GM12878 (cell line): ENCODE measurements around the gene TET3. TPM values are rescaled to one million over a fixed set of nuclear protein-coding genes. Genes with fewer than 3 reads are reported as not detected.

Experiments
- ATF2 ChIP-seq: IDR thresholded peaks from 2 replicates; pipeline ENCODE4 v1.6.1; 2012; ENCODE audit warnings: low read length, inconsistent platforms
- BHLHE40 ChIP-seq, 2 experiments: fragments of 450-650 bp in 1 of 2; IDR thresholded peaks; 2 replicates each; pipeline ENCODE4 v1.6.1; 2011 to 2017; ENCODE audit warnings: low read depth in 2 of 2, borderline replicate concordance in 1 of 2, improper control_type of control experiment in 1 of 2, low read length in 1 of 2, mild to moderate bottlenecking in 1 of 2
- CBX3 ChIP-seq: fragments of 200-600 bp; sonication (generic); IDR thresholded peaks from 2 replicates; pipeline ENCODE4 v1.6.1; 2016; ENCODE audit warnings: low read depth, borderline replicate concordance
- CREM ChIP-seq: IDR thresholded peaks from 2 replicates; pipeline ENCODE4 v1.6.1; 2014; ENCODE audit warnings: antibody characterized with exemption, low read depth
- EED ChIP-seq: sonication (generic); IDR thresholded peaks from 2 replicates; pipeline ENCODE4 v1.6.1; 2016; ENCODE audit warnings: antibody characterized with exemption, low read depth
- EGR1 ChIP-seq, 2 experiments: IDR thresholded peaks; 1 replicate in 1 of 2; 2 replicates in 1 of 2; pipeline ENCODE4 v1.6.1; 2011 to 2012; ENCODE audit warnings: low read depth in 2 of 2, low read length in 2 of 2, borderline replicate concordance in 1 of 2, mild to moderate bottlenecking in 1 of 2, moderate library complexity in 1 of 2
- EZH2 ChIP-seq: IDR thresholded peaks from 2 replicates; pipeline ENCODE4 v1.6.1; 2012; ENCODE audit warnings: low read depth, mild to moderate bottlenecking, control low read depth, inconsistent platforms, low read length, borderline replicate concordance; ENCODE audit not compliant: control insufficient read depth
- MAX ChIP-seq: IDR thresholded peaks from 2 replicates; pipeline ENCODE4 v1.6.1; 2012; ENCODE audit warnings: low read depth, low read length, improper control_type of control experiment
- MTA2 ChIP-seq: fragments of 450-650 bp; IDR thresholded peaks from 2 replicates; pipeline ENCODE4 v1.6.1; 2016; ENCODE audit warnings: low read depth, mild to moderate bottlenecking, moderate library complexity
- NR2F1 ChIP-seq: fragments of 450-650 bp; conservative IDR thresholded peaks from 2 replicates; pipeline ENCODE4 v1.6.1; 2017; ENCODE audit warnings: mild to moderate bottlenecking
- RELB ChIP-seq: fragments of 450-650 bp; IDR thresholded peaks from 2 replicates; pipeline ENCODE4 v1.6.1; 2017; ENCODE audit warnings: low read depth, mild to moderate bottlenecking, moderate library complexity
- TCF7 ChIP-seq: IDR thresholded peaks from 2 replicates; pipeline ENCODE4 v1.6.1; 2014; ENCODE audit warnings: antibody characterized with exemption, borderline replicate concordance
- YY1 ChIP-seq: IDR thresholded peaks from 2 replicates; pipeline ENCODE4 v1.6.1; 2011; ENCODE audit warnings: low read depth, mild to moderate bottlenecking, low read length
- ZBTB40 ChIP-seq: fragments of 450-650 bp; IDR thresholded peaks from 2 replicates; pipeline ENCODE4 v1.6.1; 2016; ENCODE audit warnings: mild to moderate bottlenecking, moderate library complexity, borderline replicate concordance
- ZNF207 ChIP-seq: fragments of 450-650 bp; IDR thresholded peaks from 2 replicates; pipeline ENCODE4 v1.6.1; 2014; ENCODE audit warnings: antibody characterized with exemption, mild to moderate bottlenecking, borderline replicate concordance
- ZNF384 ChIP-seq: IDR thresholded peaks from 2 replicates; pipeline ENCODE4 v1.6.1; 2012; ENCODE audit warnings: low read depth, mild to moderate bottlenecking, low read length, improper control_type of control experiment, borderline replicate concordance
- ZNF687 ChIP-seq: fragments of 450-650 bp; IDR thresholded peaks from 2 replicates; pipeline ENCODE4 v1.6.1; 2017; ENCODE audit warnings: mild to moderate bottlenecking, moderate library complexity
- polyA plus RNA-seq, 11 experiments: library from polyadenylated mRNA; depleted of rRNA in 4 of 11; unstranded in 6 of 11; stranded (reverse) in 5 of 11; fragments of >200 nt; fragmentation: Nextera tagmentation in 4 of 11; fragmentation: Illumina TruSeq in 1 of 11; extraction: Ambion mirVana in 4 of 11; extraction: Trizol in 1 of 11; gene quantifications; 1 replicate in 1 of 11; 2 replicates in 10 of 11; pipeline versions ENCODE4 v1.2.1 to v1.2.3, GENCODE V29; 2011 to 2016; ENCODE audit warnings: inconsistent platforms in 2 of 11, missing spikeins in 2 of 11, low read depth in 1 of 11
- total RNA-seq, 4 experiments: library from RNA; depleted of rRNA in 3 of 4; stranded (reverse); fragments of >200 nt in 3 of 4; fragmentation: Illumina TruSeq in 1 of 4; extraction: Trizol in 1 of 4; gene quantifications; 2 replicates each; pipeline versions ENCODE4 v1.2.1 to v1.2.3, GENCODE V29; 2013 to 2021

TET3 gene
- total and polyA plus RNA-seq, 10 of the 15 experiments (the other 5 are each of a cell fraction or from before 2014, with no cell fraction given): 0.77 to 25.9 (median 8.5) TPM

GRCh38 chr2:73970850-73971471, 13.7 kb upstream of the TET3 start (continued):
- TF ChIP-seq EZH2 (no peak), ZNF384 (peak; percentile 78), EED (peak; percentile 63; the same call in 1 of the 2 replicates), YY1 (0 out of 2 replicates have a peak, but pooled peaks have one; percentile 3), ZNF207 (0 out of 2 replicates have a peak, but pooled peaks have one; percentile 53), CBX3 (no peak), BHLHE40 (IDR thresholded peaks at IDR 0.05; ENCODE audit: borderline replicate concordance in 1 of 2, low read depth in 2 of 2, low read length in 1 of 2) (peak in 1 of 2 experiments; percentile 17; a peak in 1 of 4 replicates), ZBTB40 (no peak), CREM (peak; percentile 32; the same call in 1 of the 2 replicates), NR2F1 (peak; percentile 97), TCF7 (no peak), ATF2 (no peak; the same call in 1 of the 2 replicates), ZNF687 (peak; percentile 42; the same call in 1 of the 2 replicates), MAX (no peak), MTA2 (0 out of 2 replicates have a peak, but pooled peaks have one; percentile 32), RELB (peak; percentile 75), EGR1 (IDR thresholded peaks at IDR 0.05; ENCODE audit: borderline replicate concordance in 1 of 2, low read depth in 2 of 2, low read length in 2 of 2) (no peak)
